HG03354 (cell line): ENCODE results near the gene PAK2.

Experiments used
- ATAC-seq: cut with Tn5 transposase; IDR thresholded peaks from one replicate; pipeline ENCODE4 v1.9.1; 2021; ENCODE audit warnings: mild to moderate bottlenecking; ENCODE audit not compliant: unreplicated experiment, poor library complexity, severe bottlenecking

The PAK2 gene

DNA sequence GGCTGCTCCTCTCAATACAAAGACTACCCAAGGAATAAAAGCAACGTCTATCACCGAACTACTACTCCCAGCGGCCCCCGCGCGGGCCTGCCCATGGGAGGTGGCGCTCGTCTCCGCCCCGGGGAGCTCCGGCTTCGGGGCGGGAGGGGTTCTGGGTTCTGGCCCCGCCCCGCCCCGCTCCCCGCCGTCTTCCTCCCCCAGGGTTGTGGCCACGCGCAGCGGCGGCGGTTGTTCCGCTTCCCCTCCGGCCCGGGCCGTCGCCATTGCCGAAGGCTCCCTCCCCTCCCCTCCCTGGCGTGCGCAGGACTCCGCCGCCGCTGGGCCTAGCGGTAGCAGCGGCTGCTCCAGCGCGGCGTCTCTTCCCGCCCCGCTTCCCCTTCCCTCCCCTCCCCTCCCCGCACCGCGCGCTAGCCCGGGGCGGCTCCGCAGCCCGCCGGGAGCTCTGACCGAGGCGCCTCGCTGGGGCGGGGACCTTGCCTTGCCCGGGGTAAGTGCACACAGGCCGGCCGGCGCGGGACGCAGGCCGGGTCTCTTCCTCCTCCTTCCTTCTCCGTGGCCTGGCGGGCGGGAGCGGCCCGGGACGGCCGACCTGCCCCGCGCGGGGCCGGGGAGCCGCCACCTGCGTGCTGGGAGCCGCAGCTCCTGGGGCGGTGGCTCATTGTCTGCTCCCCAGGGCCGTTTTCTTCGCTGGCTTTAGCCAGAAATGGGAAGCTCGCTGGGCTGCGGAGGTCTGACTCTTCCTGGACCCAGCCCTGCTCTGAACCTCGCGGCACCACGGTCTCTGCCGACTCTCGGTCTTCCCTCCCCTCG is at the start of gene PAK2:
Gene PAK2, plus strand, starts transcription at position 187 of the 810 bp plus-strand sequence. CDS start 42,790 bp downstream, outside the sequence.
- peak; percentile 85 for ATAC-seq

DNA sequence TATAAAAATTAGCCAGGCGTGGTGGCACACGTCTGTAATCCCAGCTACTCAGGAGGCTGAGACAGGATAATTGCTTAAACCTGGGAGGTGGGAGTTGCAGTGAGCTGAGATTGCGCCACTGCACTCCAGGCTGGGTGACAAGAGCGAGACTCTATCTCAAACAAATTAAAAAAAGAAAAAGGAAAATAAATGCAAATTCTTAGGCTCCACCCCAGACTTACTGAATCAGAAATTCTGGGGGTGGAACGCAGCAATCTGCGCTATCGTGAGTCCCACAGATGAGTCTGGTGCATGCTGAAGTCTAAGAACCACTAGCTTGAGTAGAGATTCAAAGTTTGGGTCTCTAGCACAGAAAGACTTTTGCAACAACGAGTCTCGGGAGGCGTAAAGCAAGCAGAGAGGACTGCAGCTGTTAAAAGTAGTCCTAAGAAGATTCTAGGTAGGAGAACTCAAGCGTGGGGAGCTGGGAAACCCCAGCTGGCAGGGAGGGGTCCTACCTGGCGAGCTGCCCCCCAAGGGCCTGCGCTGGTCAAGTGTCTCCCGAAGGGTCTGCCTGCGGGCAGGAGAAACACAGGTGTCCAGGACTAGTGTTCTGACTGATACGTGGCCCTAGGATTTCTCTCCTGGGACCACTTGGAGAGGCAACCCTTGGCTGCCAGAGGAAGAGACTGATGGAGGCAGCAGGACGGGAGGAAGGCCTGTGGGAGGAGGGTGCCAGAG is 49.6 kb upstream of the PAK2 start:
- ATAC-seq: no peak

DNA sequence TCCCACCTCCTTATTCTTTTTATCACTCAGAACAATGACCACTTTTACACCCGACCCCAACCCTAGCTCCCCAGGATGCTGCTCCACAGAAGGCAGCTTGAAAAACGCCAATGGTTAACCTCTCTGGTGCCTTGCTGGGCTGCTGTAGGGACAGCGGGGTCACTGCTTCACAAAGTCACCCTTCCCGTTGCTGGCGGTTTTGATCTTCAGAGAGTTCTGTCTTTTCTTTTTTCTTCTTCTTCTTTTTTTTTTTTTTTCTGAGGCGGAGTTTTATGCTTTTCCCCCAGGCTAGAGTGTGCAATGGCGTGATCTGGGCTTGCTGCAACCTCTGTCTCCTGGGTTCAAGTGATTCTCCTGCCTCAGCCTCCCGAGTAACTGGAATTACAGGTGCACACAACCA is 48.3 kb upstream of the PAK2 start:
- ATAC-seq: no peak

DNA sequence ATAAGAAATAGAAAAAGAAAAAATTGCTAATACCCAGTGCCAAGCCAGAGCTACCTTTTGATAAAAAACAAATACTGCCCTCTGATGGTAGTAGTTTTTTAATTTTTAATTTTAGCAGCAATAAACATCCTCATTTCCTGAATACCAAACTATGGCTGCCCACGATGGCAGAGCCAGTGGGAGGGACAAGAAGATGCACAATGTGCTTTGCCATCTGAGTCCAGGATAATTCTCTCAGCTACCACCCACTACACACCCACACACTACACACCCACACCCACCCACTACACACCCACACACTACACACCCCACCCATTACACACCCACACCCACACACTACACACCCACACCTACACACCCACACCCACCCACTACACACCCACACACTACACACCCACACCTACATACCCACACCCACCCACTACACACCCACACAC is 45.4 kb upstream of the PAK2 start:
- no peak for ATAC-seq

DNA sequence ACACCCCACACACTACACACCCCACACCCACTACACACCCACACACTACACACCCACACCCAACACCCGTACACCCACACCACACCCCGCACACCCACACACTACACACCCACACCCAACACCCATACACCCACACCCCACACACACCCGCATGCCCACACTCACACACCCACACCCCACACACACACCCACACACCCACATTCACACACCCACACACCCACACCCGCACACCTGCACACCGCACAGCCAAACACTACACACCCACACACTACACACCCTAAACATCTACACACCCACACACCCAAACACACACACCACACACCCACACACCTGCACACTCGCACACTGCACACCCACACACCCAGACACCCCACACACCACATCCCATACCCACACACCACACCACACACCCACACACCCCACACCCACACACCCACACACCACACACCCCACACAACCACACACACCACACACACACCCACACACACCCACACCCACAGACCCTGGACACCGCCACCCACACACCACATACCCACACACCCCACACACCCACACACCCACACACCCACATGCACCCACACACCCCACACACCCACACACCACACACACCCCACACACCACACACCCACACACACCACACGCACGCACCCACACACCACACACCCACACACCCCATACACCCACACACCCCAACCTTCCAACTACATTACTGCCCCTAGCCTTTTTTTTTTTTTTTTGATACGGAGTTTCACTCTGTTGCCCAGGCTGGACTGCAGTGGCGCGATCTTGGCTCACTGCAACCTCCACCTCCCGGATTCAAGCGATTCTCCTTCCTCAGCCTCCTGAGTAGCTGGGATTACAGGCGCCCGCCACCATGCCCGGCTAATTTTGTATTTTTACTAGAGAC is 44.5 kb upstream of the PAK2 start:
- no peak for ATAC-seq

DNA sequence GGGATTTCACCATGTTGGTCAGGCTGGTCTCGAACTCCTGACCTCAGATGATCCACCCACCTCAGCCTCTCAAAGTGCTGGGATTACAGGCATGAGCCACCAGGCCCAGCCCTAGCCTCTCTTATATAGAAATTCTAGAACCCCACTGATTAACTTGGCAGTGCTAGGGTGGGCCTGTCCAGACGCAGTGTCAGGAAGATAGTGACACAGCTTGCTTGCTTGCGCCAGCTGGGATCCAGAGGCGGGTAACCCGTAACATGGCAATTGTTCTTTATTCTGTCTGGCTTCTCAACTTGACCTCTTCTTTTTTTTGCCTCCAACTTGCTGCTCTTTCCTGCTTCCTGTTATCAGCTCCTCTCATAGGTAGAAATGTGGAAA is 43.8 kb upstream of the PAK2 start:
- ATAC-seq: no peak

DNA sequence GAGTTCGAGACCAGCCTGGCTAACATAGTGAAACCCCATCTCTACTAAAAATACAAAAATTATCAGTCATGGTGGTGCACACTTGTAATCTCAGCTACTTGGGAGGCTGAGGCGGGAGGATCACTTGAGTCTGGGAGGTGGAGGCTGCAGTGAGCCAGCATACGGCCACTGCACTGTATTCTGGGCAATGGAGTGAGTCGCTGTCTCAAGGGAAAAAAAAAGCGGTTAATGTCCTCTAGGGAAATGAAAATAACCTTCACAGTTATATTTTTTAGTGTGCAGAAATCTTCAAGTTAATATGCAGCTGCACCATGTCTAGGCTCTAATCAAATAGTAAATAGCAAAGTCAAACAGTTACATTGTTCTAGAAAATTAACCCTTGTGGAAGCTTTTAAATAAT is 42.4 kb upstream of the PAK2 start:
- ATAC-seq: no peak

DNA sequence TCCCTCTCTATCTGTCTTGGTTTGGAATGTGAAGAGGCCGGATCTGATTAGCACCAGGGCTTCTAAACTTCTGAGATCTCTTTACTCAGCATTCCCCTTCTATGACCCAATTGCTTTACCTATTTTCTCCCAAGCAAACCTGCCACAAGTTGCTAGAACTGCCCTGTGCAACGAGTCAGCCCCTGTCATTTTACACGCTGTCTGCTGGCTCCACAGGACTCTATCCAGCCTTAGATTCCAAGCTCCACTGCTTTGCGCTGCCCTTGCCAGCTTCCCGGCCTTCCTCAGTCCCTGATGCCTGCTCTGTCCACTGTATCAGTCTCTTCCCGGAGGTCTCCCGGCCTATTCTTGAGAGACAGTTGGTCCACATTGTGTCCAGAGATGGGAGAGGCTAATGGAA is 39.9 kb upstream of the PAK2 start:
- no peak for ATAC-seq

DNA sequence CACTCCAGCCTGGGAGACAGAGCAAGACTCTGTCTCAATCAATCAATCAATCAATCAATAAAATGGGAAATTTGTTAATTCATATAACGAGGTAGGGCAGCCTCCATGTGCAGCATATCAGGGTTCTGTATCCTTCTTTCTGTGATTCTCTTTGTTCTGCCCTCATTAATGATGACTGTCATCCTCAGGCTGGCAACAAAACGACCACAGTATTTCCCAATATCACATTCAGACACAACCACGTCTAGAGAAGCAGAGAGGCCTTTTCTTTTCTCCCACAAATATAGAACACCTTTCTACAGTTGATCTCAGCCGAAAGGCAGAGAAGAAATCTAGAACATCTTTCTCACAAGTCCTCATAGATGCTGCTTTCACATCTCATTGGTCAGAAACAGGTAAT is 38.9 kb upstream of the PAK2 start:
- no peak for ATAC-seq

DNA sequence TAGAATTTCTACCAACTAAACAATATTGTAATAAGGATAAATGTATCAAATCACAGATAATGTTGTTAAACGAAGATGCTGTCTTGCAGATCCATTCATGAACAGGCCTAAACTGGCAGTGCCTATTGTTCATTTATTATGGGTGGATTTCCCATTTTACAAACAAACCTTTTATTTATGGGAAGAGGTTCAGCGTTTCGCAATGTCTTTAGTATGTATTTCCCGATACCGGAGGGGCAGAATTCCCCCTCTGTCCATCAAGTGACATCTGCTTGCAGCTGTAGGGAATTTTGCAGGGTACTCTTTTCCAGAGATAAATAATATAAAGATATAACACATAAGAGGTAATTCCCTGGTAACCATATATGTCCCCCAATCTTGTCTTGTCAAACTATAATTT is 33.3 kb upstream of the PAK2 start:
- no peak for ATAC-seq

DNA sequence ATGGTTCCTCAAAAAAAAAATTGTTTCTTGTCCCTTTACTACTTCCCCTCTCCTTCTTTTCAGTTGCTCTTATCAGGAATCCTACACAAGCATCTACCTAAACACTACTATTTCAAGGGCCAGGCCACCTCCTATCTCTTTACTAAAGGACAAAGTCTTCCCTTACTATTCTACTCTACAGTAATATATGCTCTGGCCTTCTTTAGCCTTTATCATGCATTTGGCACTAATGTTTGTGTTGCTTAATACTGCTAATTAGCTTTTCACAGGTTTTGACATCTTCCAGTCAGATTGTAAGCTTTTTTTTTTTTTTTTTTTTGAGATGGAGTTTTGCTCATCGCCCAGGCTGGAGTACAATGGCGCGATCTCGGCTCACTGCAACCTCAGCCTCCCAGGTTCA is 32.9 kb upstream of the PAK2 start:
- ATAC-seq: no peak

DNA sequence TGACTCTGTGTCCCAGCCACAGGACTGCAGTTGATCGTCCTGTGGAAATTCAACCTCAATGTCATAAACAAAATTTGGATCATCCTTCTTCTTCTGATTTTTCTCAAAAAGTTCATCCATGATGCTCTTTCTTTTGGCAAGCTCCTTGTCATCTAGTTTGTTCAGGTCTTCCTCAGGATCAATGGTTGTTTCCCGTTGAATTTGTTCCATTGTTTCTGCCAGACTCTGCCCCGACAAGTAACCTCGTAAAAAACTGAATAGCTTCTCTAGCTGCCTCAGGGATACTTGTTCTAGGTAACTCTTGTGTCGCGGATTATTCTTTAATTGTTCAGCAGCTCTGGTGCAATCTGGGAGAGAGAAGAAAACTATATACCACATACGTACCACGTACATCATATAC is 32.1 kb upstream of the PAK2 start:
- ATAC-seq: no peak

DNA sequence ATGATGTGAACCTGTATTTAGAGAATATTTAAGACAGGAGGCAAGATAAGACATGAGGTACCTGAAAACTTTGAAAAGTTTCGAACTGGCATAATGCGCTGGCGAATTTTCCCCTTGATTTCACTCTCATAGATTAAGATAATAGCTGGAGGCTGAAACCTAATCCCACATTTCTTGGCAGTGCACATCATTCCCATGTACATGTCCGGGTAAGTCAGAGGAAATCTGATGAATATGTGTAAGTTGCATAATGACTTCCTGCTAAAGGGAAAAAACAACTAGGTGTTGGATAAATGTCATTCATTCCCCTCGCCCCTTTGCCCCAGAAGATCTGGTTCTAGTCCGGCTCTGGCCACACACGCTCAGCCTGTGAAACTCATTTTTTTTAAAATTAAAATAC is 31.2 kb upstream of the PAK2 start:
- no peak for ATAC-seq

DNA sequence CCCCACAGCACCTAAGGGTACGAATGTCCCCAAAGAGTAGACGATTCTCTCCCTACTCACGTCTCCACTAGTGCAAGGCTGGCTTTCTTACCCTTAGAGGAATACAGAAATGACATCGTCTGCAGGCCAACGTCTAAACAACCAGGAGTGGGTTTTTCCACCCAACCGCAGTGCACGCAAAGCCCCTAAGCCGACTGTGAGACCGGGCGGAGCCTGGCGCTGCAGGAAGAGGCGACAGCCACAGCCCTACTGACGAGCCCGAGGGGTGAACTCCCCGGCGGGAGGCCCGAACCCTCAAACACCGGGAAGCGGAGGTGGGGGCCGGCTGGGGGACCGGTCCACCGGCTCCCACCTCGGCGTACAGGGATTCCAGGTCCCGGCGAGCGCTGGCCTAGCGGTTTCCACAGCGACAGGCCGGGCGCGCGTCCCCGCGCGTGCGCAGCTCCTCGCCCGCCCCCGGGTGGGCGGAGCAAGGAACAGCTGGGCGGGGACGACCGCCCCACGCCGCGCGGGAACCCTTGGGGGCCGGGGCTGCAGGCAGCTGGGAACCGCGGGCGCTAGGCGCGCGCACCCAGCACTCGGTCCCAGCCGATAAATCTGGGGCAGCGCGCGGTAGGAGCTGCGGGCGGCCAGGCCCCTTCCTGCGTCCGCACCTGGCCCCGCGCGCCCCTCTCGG is 27.7 kb upstream of the PAK2 start, which contains the start of the genes CEP19 and PIGX:
Gene CEP19, minus strand, starts transcription at position 413 of the 676 bp plus-strand sequence. CDS start 3,593 bp downstream, outside the sequence.
Gene PIGX, plus strand, starts transcription at position 540 of the 676 bp plus-strand sequence.
- ATAC-seq: peak; percentile 77

DNA sequence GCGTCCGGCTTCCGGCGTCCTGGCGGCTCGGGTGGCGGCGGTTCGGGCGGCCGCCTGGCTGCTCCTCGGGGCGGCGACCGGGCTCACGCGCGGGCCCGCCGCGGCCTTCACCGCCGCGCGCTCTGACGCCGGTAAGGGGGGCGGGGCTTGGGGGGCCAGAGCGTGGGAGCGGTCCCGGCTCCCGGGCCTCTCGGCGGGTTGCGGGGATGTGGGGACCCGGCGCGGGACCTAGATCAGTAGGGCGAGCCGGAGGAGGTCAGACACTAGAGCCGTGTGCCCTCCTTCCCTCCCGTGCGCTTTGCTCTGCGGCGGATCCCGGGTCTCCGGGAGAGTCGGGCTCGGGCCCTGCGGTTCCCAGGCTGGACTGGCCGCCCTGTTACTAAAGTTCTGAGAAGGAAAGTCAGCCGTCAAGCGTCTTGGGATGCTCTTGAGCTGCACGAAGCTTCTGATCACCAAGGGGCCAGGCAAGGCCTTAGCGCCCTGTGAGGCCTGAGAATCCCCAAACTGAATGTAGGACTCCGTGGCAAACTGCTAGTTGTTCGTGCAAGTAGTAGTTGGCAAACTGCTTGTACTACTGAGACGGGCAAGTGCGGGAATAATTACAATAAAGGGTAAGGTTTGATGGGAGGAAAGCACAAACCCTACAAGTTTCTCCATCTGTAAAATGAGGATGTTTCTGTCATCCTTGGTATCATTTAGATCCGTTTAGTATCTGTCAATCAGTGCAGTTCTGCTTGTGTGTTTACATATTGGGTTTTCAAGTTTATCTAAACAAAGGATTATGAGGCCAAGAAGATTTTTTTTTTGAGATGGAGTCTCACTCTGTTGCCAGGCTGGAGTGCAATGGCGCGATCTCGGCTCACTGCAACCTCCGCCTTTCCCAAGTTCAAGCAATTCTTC is 26.9 kb upstream of the PAK2 start:
- ATAC-seq: no peak

DNA sequence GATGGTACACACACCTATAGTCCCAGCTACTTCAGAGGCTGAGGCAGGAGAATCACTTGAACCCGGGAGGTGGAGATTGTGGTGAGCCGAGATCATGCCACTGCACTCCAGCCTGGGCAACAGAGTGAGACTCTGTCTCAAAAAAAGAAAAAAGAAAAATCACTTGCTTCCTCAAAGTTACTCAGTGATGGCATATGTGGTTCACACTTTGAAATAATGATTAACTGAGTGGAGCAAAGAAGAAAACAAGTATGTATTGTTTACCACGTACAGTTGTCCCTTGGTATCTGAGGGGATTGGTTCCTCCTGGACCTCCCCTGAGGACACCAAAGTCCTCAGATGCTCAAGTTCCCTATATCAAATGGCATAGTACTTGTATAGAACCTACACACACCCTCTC is 22.5 kb upstream of the PAK2 start:
- ATAC-seq: peak; percentile 69

DNA sequence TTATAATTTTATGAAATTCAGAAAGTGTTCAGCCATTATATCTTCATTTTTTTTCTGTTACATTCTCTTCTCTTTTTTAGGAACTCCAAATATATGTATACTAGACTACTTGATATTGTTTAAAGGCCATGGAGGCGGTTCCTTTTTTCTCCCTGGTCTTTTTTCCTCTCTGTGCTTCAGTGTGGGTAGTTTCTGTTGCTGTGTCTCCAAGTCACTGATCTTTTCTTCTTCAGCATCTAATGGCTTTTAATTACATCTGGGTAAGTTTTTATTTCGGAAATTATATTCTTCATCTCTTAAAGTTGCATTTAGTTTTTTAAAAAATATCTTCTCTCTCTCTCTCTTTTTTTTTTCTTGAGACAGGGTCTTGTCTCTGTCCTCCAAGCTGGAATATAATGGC is 18.6 kb upstream of the PAK2 start:
- ATAC-seq: no peak

DNA sequence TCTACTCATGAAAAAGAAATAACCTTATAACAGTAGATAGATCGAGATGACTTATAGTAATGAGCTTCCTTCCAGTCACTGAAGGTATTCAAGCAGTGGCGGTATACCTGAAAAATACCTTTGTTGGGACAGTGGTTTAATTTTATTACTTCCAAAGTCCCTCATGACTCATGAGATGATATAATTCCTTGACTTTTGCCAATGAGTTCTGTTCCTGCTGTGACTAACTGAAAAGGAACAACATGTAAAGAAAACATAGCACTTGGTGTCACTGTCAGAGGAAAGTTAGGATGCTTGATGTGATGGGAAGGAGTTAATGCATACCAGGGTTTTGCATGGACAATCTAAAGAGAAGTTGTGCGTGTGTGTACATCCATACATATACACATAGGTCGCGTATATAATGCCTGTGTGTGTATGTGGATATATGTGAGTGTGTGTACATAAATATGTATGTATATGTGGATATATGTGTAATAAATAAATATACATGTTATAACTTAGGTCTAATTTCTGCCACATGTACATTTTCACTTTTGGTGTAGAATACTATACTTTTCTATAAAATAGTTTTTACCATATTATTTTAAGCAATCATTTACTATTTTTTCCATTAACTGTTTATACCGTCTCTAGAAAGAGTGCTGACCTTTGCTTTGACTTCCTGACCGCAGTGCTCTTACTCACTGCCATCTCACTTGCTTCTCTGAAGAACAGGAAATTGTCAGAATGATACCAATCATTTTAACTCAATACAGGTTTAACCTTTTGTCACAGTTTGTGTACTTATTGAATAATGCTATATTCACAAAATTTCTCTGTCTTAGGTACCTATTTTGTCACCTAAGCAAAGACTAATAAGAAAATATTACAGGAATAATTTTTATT is 12.6 kb upstream of the PAK2 start:
- ATAC-seq: no peak
